ENCODE results near the gene KCNE2.

DNA sequence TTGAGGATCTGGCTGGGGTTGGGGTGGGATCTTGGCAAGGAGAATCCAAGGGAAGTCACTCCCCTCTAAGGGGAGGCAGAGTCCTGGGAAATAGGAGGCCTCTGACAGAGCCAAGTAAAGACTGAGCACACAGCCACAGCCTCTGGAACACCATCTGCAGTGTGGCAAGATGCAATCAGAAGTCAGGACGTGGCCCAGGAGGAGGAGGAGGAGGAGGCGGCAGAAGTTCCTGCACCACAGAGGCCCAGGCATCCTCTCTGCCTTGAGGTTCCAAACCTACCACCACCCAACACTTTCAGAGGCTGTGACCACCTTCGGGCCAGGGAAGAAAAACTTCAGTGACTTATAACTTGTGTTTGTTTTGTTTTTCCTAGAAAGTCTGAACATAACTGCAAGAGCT is 23.7 kb upstream of the KCNE2 start:
- no peak for TF ChIP-seq ZFP41 (tag by site-specific recombination; IDR thresholded peaks at IDR 0.05; ENCODE audit: borderline replicate concordance)
- TF ChIP-seq, protein P1, sequence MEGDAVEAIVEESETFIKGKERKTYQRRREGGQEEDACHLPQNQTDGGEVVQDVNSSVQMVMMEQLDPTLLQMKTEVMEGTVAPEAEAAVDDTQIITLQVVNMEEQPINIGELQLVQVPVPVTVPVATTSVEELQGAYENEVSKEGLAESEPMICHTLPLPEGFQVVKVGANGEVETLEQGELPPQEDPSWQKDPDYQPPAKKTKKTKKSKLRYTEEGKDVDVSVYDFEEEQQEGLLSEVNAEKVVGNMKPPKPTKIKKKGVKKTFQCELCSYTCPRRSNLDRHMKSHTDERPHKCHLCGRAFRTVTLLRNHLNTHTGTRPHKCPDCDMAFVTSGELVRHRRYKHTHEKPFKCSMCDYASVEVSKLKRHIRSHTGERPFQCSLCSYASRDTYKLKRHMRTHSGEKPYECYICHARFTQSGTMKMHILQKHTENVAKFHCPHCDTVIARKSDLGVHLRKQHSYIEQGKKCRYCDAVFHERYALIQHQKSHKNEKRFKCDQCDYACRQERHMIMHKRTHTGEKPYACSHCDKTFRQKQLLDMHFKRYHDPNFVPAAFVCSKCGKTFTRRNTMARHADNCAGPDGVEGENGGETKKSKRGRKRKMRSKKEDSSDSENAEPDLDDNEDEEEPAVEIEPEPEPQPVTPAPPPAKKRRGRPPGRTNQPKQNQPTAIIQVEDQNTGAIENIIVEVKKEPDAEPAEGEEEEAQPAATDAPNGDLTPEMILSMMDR (tag by site-specific recombination; IDR thresholded peaks at IDR 0.05), result no peak
- no peak for TF ChIP-seq SCRT2 (tag by site-specific recombination; IDR thresholded peaks at IDR 0.05)
- TF ChIP-seq TCF7L2 (IDR thresholded peaks at IDR 0.05; ENCODE audit: borderline replicate concordance, low read depth, low read length), result no peak
- no peak for TF ChIP-seq GLIS2 (tag by site-specific recombination; IDR thresholded peaks at IDR 0.05)
- TF ChIP-seq, protein P2, sequence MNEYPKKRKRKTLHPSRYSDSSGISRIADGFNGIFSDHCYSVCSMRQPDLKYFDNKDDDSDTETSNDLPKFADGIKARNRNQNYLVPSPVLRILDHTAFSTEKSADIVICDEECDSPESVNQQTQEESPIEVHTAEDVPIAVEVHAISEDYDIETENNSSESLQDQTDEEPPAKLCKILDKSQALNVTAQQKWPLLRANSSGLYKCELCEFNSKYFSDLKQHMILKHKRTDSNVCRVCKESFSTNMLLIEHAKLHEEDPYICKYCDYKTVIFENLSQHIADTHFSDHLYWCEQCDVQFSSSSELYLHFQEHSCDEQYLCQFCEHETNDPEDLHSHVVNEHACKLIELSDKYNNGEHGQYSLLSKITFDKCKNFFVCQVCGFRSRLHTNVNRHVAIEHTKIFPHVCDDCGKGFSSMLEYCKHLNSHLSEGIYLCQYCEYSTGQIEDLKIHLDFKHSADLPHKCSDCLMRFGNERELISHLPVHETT (tag by site-specific recombination; IDR thresholded peaks at IDR 0.05), result no peak
- TF ChIP-seq ZNF138 (tag by site-specific recombination; IDR thresholded peaks at IDR 0.05; ENCODE audit: borderline replicate concordance), result no peak
- TF ChIP-seq ZFHX2 (tag by site-specific recombination; conservative IDR thresholded peaks at IDR 0.05), result no peak
- no peak for TF ChIP-seq KLF9 (tag by site-specific recombination; IDR thresholded peaks at IDR 0.05; ENCODE audit: low read depth)

Data from HEK293 (cell line).